GM12878 (cell line): Measurements from ENCODE around the gene IRS1. TPM values are rescaled to one million over a fixed set of nuclear protein-coding genes. Genes with fewer than 3 reads are reported as not detected.

ENCODE experiments used
- ATAC-seq: fragments of 200-7000 bp; cut with Tn5 transposase; 3 replicates; pipeline ENCODE4 v1.9.1; 2020; ENCODE audit warnings: mild to moderate bottlenecking, moderate library complexity
- BruUV-seq: library from RNA; stranded (reverse); fragments of 400-500 nt; replicated peaks from 2 replicates; lab custom pipeline; 2021; lab: Mats Ljungman, UMichigan
- CTCF ChIA-PET: fragments of 300-600 bp; sonication (Branson Sonifier 250); formaldehyde crosslinking; extraction: SDS; loops from one replicate; lab custom pipeline; 2021; ENCODE audit warnings: inconsistent platforms; lab: Yijun Ruan, JAX
- POLR2A ChIA-PET: fragments of 350-600 bp; formaldehyde crosslinking; extraction: SDS; loops from one replicate; lab custom pipeline; 2021; ENCODE audit warnings: inconsistent platforms; lab: Charles Lee
- RAD21 ChIA-PET: fragments of 300-600 bp; sonication (Branson Sonifier 250); formaldehyde crosslinking; loops from one replicate; lab custom pipeline; 2023; ENCODE audit warnings: antibody characterized with exemption; ENCODE audit not compliant: unreplicated experiment; lab: Charles Lee
- SMC1A ChIA-PET: fragments of 300-600 bp; sonication (Branson Sonifier 250); formaldehyde crosslinking; loops from one replicate; lab custom pipeline; 2023; ENCODE audit not compliant: unreplicated experiment, uncharacterized antibody; lab: Charles Lee
- DNase-seq: peaks from one replicate; pipeline ENCODE4 v3.0.0-alpha.2; 2011; ENCODE audit warnings: low read depth, low spot score
- FAIRE-seq: peaks from 3 replicates; lab custom pipeline; 2011; peaks lifted over from hg19 to GRCh38; lab: Jason Lieb, UNC
- H2AFZ ChIP-seq: 2 replicates; pipeline ENCODE4 v1.6.0; 2011; ENCODE audit warnings: low read depth, low read length, control low read depth; ENCODE audit not compliant: control insufficient read depth
- H3K27ac ChIP-seq: 2 replicates; pipeline ENCODE4 v1.5.1; 2011; ENCODE audit warnings: control low read depth; ENCODE audit not compliant: control insufficient read depth, insufficient read depth
- H3K27me3 ChIP-seq, 2 experiments: replicated peaks in 1 of 2; 2 replicates each; pipeline versions ENCODE4 v1.6.0 to v1.6.1; 2011; ENCODE audit warnings: low read length in 1 of 2; ENCODE audit not compliant: control insufficient read depth in 2 of 2, insufficient read depth in 2 of 2
- H3K36me3 ChIP-seq, 2 experiments: 2 replicates each; pipeline ENCODE4 v1.5.1; 2011; ENCODE audit warnings: low read length in 1 of 2; ENCODE audit not compliant: control insufficient read depth in 2 of 2, insufficient read depth in 2 of 2
- H3K4me1 ChIP-seq: 2 replicates; pipeline ENCODE4 v1.6.1; 2011; ENCODE audit warnings: mild to moderate bottlenecking, low read length, moderate library complexity, mixed read lengths; ENCODE audit not compliant: control insufficient read depth, insufficient read depth
- H3K4me2 ChIP-seq: 2 replicates; pipeline ENCODE4 v1.6.0; 2011; ENCODE audit warnings: control low read depth; ENCODE audit not compliant: control insufficient read depth, insufficient read depth
- H3K4me3 ChIP-seq: fragments of 200-600 bp; sonication (generic); 2 replicates; pipeline ENCODE4 v1.5.1; 2016
- H3K79me2 ChIP-seq: 2 replicates; pipeline ENCODE4 v1.6.0; 2011; ENCODE audit warnings: low read length; ENCODE audit not compliant: control insufficient read depth, insufficient read depth
- H3K9ac ChIP-seq: 2 replicates; pipeline ENCODE4 v1.8.0; 2011; ENCODE audit warnings: low read length, control low read depth, mixed read lengths; ENCODE audit not compliant: control insufficient read depth, insufficient read depth
- H3K9me3 ChIP-seq: replicated peaks from 3 replicates; pipeline ENCODE4 v1.5.1; 2011; ENCODE audit warnings: mild to moderate bottlenecking, low read length; ENCODE audit not compliant: control insufficient read depth, insufficient read depth
- H4K20me1 ChIP-seq: 2 replicates; pipeline ENCODE4 v1.6.0; 2011; ENCODE audit not compliant: control insufficient read depth, insufficient read depth
- KAT2A ChIP-seq: conservative IDR thresholded peaks from 2 replicates; pipeline ENCODE4 v1.6.1; 2011; ENCODE audit warnings: low read depth, low read length; ENCODE audit not compliant: control insufficient read depth
- PAX5 ChIP-seq: IDR thresholded peaks from 2 replicates; pipeline ENCODE4 v1.6.1; 2011; ENCODE audit warnings: low read depth, low read length, borderline replicate concordance
- SPI1 ChIP-seq: IDR thresholded peaks from 2 replicates; pipeline ENCODE4 v1.6.1; 2011; ENCODE audit warnings: low read depth, mild to moderate bottlenecking, low read length, moderate library complexity, borderline replicate concordance; ENCODE audit not compliant: insufficient read depth
- SRF ChIP-seq, 2 experiments: IDR thresholded peaks; 2 replicates each; pipeline ENCODE4 v1.6.1; 2011; ENCODE audit warnings: low read depth in 2 of 2, low read length in 2 of 2, mild to moderate bottlenecking in 1 of 2, moderate library complexity in 1 of 2
- TCF12 ChIP-seq: IDR thresholded peaks from 2 replicates; pipeline ENCODE4 v1.6.1; 2011; ENCODE audit warnings: low read depth, mild to moderate bottlenecking, low read length
- ZNF384 ChIP-seq: IDR thresholded peaks from 2 replicates; pipeline ENCODE4 v1.6.1; 2012; ENCODE audit warnings: low read depth, mild to moderate bottlenecking, low read length, improper control_type of control experiment, borderline replicate concordance
- WGBS: methylation state at CpG from one replicate; pipeline ENCODE4 v1.1.6; 2016; ENCODE audit warnings: low lambda C conversion rate; ENCODE audit not compliant: insufficient replicate concordance, insufficient coverage; ENCODE audit errors: missing lambda C conversion rate; 5-methylcytosine and 5-hydroxymethylcytosine counted together
- in situ Hi-C: fragments of 300-500 bp; cut with MboI; formaldehyde crosslinking; loops from 9 replicates; pipeline ENCODE4 v1.14.3; 2018; ENCODE audit warnings: mixed read lengths
- intact Hi-C: fragments of 100-400 bp; cut with micrococcal nuclease; formaldehyde crosslinking; loops from one replicate; pipeline ENCODE4 v1.14.2; 2022; ENCODE audit not compliant: unreplicated experiment
- polyA plus RNA-seq, 11 experiments: library from polyadenylated mRNA; depleted of rRNA in 4 of 11; unstranded in 6 of 11; stranded (reverse) in 5 of 11; fragments of >200 nt; fragmentation: Nextera tagmentation in 4 of 11; fragmentation: Illumina TruSeq in 1 of 11; extraction: Ambion mirVana in 4 of 11; extraction: Trizol in 1 of 11; gene quantifications; 1 replicate in 1 of 11; 2 replicates in 10 of 11; pipeline versions ENCODE4 v1.2.1 to v1.2.3, GENCODE V29; 2011 to 2016; ENCODE audit warnings: inconsistent platforms in 2 of 11, missing spikeins in 2 of 11, low read depth in 1 of 11
- total RNA-seq, 4 experiments: library from RNA; depleted of rRNA in 3 of 4; stranded (reverse); fragments of >200 nt in 3 of 4; fragmentation: Illumina TruSeq in 1 of 4; extraction: Trizol in 1 of 4; gene quantifications; 2 replicates each; pipeline versions ENCODE4 v1.2.1 to v1.2.3, GENCODE V29; 2013 to 2021
- TF ChIP-seq, protein P1 (sequence below): fragments of 450-650 bp; formaldehyde crosslinking; IDR thresholded peaks from 2 replicates; pipeline ENCODE4 v1.4.0; 2020; ENCODE audit warnings: mild to moderate bottlenecking, moderate library complexity
- TF ChIP-seq, protein P2 (sequence below): IDR thresholded peaks from 2 replicates; pipeline ENCODE4 v1.6.1; 2011; ENCODE audit warnings: mild to moderate bottlenecking, low read depth, low read length, moderate library complexity; ENCODE audit not compliant: insufficient replicate concordance
- TF ChIP-seq, protein P3 (sequence below): IDR thresholded peaks from 2 replicates; pipeline ENCODE4 v1.6.1; 2011; ENCODE audit warnings: borderline replicate concordance, low read depth, mild to moderate bottlenecking, moderate library complexity, mixed read lengths, low read length; ENCODE audit not compliant: insufficient read depth; ENCODE audit errors: extremely low read length
- TF ChIP-seq, protein P4 (sequence below): fragments of 450-650 bp; IDR thresholded peaks from 2 replicates; pipeline ENCODE4 v1.6.1; 2016; ENCODE audit warnings: mild to moderate bottlenecking
- TF ChIP-seq, protein P5 (sequence below): fragments of 450-650 bp; IDR thresholded peaks from 2 replicates; pipeline ENCODE4 v1.6.1; 2017; ENCODE audit warnings: mild to moderate bottlenecking, moderate library complexity

The IRS1 gene
- total and polyA plus RNA-seq, 10 of the 15 experiments (the other 5 are each of a cell fraction or from before 2014, with no cell fraction given) = 0.03 to 1.7 (median 0.34) TPM

DNA sequence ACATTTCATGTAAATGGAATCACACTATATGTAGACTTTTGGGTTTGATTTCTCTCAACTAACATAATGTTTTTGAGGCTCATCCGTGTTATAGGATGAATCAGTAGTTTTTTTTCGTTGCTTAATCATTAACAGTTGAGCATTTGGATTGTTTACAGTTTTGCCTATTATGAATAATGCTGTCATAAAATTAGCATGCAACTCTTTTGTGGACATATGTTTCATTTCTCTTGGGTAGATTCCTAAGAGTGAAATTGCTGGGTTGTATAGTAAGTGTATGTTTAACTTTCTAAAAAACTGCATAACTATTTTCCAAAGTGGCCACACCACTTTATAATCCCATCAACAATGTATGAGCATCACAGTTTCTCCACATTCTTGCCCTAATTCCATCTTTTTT lies 28.6 kb upstream of the IRS1 start:
- ATAC-seq (no peak), DNase-seq (no peak), FAIRE-seq (no peak)
- BruUV-seq = no TSS peak
- Histone ChIP-seq H4K20me1 (no peaks in the 10 kb centered on the region), H3K9ac (no peak overlapping the region), H2AFZ (no peak overlapping the region), H3K36me3 (no peaks in the 10 kb centered on the region; a peak in 1 of 4 replicates), H3K27ac (no peak overlapping the region), H3K4me3 (no peak overlapping the region), H3K9me3 (no peaks in the 10 kb centered on the region), H3K27me3 (no peaks in the 10 kb centered on the region), H3K4me1 (no peaks in the 10 kb centered on the region), H3K79me2 (peaks cover 4% of the 10 kb centered on the region), H3K4me2 (no peak overlapping the region)
- in situ Hi-C loops (loop anchor here (25.0 kb wide), 1 partner anchor 959 kb away; no protein-coding TSS in a partner anchor), intact Hi-C loops (no loop called here)
- ChIA-PET CTCF (interaction anchor here (1.8 kb wide), 1 partner anchor 613 kb away, joined by 4 read pairs; no protein-coding TSS in a partner anchor), SMC1A (interaction anchor here (1.2 to 1.4 kb wide), 2 partner anchors 11 to 26 kb away, joined by 3 to 4 read pairs; no protein-coding TSS in a partner anchor), POLR2A (interaction anchor here (0.5 kb wide), 1 partner anchor 410 kb away, joined by 3 read pairs; no protein-coding TSS in a partner anchor), RAD21 (no interaction called here)
- 80% methylated on average over 2 of the region's 2 CpGs for WGBS
- TF ChIP-seq KAT2A (no peak), SPI1 (no peak), ZNF384 (no peak), SRF (IDR thresholded peaks at IDR 0.05; ENCODE audit: low read depth in 2 of 2, low read length in 2 of 2) (no peak), PAX5 (no peak), TCF12 (no peak)
- TF ChIP-seq, protein P1, sequence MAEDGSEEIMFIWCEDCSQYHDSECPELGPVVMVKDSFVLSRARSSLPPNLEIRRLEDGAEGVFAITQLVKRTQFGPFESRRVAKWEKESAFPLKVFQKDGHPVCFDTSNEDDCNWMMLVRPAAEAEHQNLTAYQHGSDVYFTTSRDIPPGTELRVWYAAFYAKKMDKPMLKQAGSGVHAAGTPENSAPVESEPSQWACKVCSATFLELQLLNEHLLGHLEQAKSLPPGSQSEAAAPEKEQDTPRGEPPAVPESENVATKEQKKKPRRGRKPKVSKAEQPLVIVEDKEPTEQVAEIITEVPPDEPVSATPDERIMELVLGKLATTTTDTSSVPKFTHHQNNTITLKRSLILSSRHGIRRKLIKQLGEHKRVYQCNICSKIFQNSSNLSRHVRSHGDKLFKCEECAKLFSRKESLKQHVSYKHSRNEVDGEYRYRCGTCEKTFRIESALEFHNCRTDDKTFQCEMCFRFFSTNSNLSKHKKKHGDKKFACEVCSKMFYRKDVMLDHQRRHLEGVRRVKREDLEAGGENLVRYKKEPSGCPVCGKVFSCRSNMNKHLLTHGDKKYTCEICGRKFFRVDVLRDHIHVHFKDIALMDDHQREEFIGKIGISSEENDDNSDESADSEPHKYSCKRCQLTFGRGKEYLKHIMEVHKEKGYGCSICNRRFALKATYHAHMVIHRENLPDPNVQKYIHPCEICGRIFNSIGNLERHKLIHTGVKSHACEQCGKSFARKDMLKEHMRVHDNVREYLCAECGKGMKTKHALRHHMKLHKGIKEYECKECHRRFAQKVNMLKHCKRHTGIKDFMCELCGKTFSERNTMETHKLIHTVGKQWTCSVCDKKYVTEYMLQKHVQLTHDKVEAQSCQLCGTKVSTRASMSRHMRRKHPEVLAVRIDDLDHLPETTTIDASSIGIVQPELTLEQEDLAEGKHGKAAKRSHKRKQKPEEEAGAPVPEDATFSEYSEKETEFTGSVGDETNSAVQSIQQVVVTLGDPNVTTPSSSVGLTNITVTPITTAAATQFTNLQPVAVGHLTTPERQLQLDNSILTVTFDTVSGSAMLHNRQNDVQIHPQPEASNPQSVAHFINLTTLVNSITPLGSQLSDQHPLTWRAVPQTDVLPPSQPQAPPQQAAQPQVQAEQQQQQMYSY (CRISPR knock-in tag) = no peak
- TF ChIP-seq, protein P2, sequence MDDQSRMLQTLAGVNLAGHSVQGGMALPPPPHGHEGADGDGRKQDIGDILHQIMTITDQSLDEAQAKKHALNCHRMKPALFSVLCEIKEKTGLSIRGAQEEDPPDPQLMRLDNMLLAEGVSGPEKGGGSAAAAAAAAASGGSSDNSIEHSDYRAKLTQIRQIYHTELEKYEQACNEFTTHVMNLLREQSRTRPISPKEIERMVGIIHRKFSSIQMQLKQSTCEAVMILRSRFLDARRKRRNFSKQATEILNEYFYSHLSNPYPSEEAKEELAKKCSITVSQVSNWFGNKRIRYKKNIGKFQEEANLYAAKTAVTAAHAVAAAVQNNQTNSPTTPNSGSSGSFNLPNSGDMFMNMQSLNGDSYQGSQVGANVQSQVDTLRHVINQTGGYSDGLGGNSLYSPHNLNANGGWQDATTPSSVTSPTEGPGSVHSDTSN = no peak
- TF ChIP-seq, protein P3, sequence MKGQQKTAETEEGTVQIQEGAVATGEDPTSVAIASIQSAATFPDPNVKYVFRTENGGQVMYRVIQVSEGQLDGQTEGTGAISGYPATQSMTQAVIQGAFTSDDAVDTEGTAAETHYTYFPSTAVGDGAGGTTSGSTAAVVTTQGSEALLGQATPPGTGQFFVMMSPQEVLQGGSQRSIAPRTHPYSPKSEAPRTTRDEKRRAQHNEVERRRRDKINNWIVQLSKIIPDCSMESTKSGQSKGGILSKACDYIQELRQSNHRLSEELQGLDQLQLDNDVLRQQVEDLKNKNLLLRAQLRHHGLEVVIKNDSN = no peak
- TF ChIP-seq, protein P4, sequence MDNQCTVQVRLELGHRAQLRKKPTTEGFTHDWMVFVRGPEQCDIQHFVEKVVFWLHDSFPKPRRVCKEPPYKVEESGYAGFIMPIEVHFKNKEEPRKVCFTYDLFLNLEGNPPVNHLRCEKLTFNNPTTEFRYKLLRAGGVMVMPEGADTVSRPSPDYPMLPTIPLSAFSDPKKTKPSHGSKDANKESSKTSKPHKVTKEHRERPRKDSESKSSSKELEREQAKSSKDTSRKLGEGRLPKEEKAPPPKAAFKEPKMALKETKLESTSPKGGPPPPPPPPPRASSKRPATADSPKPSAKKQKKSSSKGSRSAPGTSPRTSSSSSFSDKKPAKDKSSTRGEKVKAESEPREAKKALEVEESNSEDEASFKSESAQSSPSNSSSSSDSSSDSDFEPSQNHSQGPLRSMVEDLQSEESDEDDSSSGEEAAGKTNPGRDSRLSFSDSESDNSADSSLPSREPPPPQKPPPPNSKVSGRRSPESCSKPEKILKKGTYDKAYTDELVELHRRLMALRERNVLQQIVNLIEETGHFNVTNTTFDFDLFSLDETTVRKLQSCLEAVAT = no peak
- TF ChIP-seq, protein P5, sequence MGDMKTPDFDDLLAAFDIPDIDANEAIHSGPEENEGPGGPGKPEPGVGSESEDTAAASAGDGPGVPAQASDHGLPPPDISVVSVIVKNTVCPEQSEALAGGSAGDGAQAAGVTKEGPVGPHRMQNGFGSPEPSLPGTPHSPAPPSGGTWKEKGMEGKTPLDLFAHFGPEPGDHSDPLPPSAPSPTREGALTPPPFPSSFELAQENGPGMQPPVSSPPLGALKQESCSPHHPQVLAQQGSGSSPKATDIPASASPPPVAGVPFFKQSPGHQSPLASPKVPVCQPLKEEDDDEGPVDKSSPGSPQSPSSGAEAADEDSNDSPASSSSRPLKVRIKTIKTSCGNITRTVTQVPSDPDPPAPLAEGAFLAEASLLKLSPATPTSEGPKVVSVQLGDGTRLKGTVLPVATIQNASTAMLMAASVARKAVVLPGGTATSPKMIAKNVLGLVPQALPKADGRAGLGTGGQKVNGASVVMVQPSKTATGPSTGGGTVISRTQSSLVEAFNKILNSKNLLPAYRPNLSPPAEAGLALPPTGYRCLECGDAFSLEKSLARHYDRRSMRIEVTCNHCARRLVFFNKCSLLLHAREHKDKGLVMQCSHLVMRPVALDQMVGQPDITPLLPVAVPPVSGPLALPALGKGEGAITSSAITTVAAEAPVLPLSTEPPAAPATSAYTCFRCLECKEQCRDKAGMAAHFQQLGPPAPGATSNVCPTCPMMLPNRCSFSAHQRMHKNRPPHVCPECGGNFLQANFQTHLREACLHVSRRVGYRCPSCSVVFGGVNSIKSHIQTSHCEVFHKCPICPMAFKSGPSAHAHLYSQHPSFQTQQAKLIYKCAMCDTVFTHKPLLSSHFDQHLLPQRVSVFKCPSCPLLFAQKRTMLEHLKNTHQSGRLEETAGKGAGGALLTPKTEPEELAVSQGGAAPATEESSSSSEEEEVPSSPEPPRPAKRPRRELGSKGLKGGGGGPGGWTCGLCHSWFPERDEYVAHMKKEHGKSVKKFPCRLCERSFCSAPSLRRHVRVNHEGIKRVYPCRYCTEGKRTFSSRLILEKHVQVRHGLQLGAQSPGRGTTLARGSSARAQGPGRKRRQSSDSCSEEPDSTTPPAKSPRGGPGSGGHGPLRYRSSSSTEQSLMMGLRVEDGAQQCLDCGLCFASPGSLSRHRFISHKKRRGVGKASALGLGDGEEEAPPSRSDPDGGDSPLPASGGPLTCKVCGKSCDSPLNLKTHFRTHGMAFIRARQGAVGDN = no peak
